HG03575 (cell line): ENCODE measurements around the gene TMIE.

Experiments used
- ATAC-seq: cut with Tn5 transposase; IDR thresholded peaks from one replicate; pipeline ENCODE4 v1.9.1; 2021; ENCODE audit not compliant: unreplicated experiment, insufficient number of reproducible peaks, low FRiP score; ENCODE audit errors: extremely low read depth

Gene TMIE

GRCh38 chr3:46701181-46701939 is at the start of gene TMIE:
Gene TMIE, plus strand, starts transcription at chr3:46701392. Its CDS starts 96 bp downstream, at chr3:46701488.
- no peak for ATAC-seq

GRCh38 chr3:46655271-46655670 is 45.9 kb upstream of the TMIE start:
- no peak for ATAC-seq

GRCh38 chr3:46656778-46657556 is 44.2 kb upstream of the TMIE start:
- no peak for ATAC-seq

- ATAC-seq, result no peak
Observed at GRCh38 chr3:46659285-46659684, 41.9 kb upstream of the TMIE start.

GRCh38 chr3:46660003-46660402 is 41.2 kb upstream of the TMIE start:
- ATAC-seq, result no peak

GRCh38 chr3:46660543-46661523 is 40.4 kb upstream of the TMIE start:
- ATAC-seq, result no peak

- no peak for ATAC-seq
Observed at GRCh38 chr3:46661776-46662766, 39.1 kb upstream of the TMIE start.

- no peak for ATAC-seq
Observed at GRCh38 chr3:46662771-46663551, 38.2 kb upstream of the TMIE start.

- ATAC-seq, result no peak
Observed at GRCh38 chr3:46663591-46664135, 37.5 kb upstream of the TMIE start.

GRCh38 chr3:46664188-46664970 is 36.8 kb upstream of the TMIE start:
- no peak for ATAC-seq

GRCh38 chr3:46664971-46665762 is 36.0 kb upstream of the TMIE start:
- ATAC-seq, result no peak

GRCh38 chr3:46665763-46666452 is 35.3 kb upstream of the TMIE start:
- no peak for ATAC-seq

- no peak for ATAC-seq
Observed at GRCh38 chr3:46666453-46666845, 34.7 kb upstream of the TMIE start.

- ATAC-seq, result no peak
Observed at GRCh38 chr3:46667061-46667621, 34.1 kb upstream of the TMIE start.

GRCh38 chr3:46667657-46668056 is 33.5 kb upstream of the TMIE start:
- ATAC-seq, result no peak
